HG03196 (cell line): ENCODE measurements around the gene ZNF396.

Source experiments
- ATAC-seq: cut with Tn5 transposase; IDR thresholded peaks from one replicate; pipeline ENCODE4 v1.9.1; 2021; ENCODE audit not compliant: unreplicated experiment

Gene ZNF396

DNA sequence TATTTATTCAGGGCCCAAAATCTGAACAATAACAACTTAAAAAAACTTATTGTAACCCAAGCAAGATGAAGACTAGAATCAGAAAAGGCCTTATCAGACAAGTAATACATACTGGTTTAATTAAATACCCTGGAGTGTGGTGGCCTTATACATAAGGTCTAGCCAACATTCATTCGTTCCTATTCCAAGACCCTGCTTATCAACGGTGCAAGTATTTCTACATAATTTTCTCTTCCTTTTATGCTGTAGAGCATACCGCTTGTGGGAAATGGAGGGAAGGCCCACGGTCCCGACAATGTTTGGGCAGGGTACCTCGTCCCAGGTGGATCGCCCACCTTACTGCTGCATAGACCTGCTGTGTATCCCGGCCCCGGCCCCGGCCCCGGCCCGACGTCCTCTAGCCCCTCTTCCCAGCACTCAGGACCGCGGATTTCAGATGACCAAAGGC, 33.6 kb downstream of the ZNF396 start:
- no peak for ATAC-seq

- no peak for ATAC-seq
These were observed 39.9 kb downstream of the ZNF396 start for GRCh38 chr18:35337286-35337685.

- no peak for ATAC-seq
These were observed 41.3 kb downstream of the ZNF396 start for GRCh38 chr18:35335866-35336265.

- no peak for ATAC-seq
These were observed 42.3 kb downstream of the ZNF396 start for GRCh38 chr18:35334821-35335220.

GRCh38 chr18:35334212-35334611, 42.9 kb downstream of the ZNF396 start:
- no peak for ATAC-seq

DNA sequence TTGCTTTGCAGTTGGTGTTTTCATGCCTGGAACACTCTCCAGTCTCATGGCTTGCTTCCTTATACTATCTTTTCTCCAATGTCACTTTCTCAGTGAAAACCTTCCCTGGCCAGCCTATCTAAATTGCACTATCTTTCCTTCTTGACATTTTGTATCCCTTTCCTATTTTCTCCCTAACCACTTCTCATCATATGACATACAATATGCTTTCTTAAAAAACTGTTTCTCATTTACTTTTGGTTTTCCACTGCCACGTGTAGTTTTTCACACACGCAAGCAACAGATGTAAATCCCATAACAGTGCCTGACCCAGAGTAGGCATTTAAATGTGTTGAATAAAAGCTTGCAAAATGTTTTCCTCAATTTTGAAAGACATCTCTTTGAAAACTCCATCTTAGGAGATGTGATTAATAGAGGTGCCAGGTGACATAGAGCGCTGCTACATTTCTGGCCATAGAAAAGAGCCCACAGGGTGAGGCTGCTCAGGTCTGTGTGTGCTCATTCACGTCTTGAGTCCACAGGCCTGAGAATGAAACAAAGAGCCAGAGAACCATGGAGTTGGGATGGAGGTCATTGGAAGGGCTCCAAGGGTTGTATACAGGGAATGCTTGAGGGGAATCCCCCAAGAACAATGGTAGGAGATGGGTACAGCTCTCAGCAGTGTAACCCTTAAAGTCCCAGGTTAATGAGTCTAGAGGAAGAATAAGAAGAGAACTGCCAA, 45.6 kb downstream of the ZNF396 start:
- no peak for ATAC-seq

DNA sequence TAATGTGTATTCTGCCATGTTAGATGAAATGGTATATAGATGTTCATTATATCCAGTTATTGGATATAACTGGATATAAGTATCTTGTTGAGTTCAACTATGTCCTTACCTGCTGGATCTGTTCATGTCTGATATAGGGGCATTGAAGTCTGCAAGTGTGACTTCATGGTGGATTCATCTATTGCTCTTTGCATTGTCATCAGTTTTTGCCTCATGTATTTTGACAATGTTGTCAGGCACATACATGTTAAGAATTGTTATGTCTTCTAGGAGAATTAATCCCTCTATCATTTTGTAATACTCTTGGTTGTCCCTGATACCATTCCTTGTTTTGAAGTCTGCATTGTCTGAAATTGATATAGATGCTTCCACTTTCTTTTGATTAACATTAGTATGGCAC, 48.3 kb downstream of the ZNF396 start:
- no peak for ATAC-seq

DNA sequence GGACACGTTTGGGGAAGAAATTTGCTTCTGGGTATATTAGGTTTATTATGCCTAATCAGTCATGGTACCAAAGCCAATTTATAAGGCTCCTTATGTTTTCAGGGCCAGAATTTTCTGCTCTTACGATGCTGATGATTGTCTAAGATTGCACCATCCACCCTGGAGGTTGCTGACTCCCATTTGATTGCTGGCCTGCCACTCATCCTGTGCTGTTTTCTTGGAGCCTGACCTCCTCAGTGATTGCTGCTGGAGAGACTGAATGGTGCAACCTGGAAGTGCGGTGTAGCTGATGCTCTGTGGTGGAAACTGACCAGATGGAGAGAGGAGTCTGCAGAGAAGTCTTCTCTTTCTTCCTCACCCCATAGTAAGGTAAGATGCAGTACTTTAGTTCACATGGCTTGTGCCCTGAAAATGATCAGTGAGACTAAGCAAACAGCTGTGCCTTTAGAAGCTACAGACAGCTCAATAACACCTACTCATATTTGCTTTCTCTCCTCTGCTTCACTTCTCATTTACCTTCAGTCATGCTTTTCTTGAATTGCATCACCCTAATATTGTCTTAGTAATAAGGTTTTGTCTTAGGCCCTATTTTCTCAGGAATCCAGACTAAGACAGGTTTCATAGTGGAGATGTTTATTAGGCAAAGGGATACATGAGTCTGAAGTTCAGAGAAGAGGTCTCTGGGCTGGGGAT, 50.3 kb downstream of the ZNF396 start:
- no peak for ATAC-seq

- no peak for ATAC-seq
These were observed 52.0 kb downstream of the ZNF396 start for GRCh38 chr18:35324926-35325655.

GRCh38 chr18:35322486-35323458, 54.4 kb downstream of the ZNF396 start:
- ATAC-seq: no peak
